Cardiac fibroblast (primary cell): Measurements from ENCODE around the gene METTL2B.
"Not testable (repeated sequence)": the region's sequence is repeated elsewhere in the genome, so short reads cannot be mapped to it uniquely, and the experiment has no call there.

Source experiments
- DNase-seq, 2 donors: peaks; one replicate each; pipeline versions ENCODE4 v3.0.0 to v3.0.0-alpha.2; 2010; ENCODE audit warnings: low read depth in 2 of 2
- H3K4me3 ChIP-seq, 2 donors: replicated peaks in 1 of 2; 1 replicate in 1 of 2; 2 replicates in 1 of 2; pipeline ENCODE4 v1.5.1; 2011; ENCODE audit warnings: low read depth in 2 of 2, low read length in 2 of 2, mild to moderate bottlenecking in 2 of 2, moderate library complexity in 1 of 2
- TF ChIP-seq, protein P1 (sequence below): IDR thresholded peaks from one replicate; pipeline ENCODE4 v1.5.1; 2011; ENCODE audit warnings: low read depth, mild to moderate bottlenecking, low read length, inconsistent platforms

METTL2B gene

DNA sequence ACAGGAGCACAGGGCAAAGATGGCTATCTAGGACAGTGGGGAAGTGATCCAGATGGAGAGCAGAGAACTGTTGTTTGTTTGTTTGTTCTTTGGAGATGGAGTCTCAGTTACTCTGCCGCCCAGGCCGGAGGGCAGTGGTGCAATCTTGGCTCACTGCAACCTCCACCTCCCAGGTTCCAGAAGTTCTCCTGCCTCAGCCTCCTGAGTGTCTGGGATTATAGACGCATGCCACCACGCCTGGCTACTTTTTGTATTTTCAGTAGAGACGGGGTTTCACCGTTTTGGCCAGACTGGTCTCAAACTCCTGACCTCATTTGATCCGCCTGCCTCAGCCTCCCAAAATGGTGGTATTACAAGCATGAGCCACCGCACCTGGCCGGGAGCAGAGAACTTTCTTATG is 20.9 kb downstream of the METTL2B start:
- TF ChIP-seq, protein P1, sequence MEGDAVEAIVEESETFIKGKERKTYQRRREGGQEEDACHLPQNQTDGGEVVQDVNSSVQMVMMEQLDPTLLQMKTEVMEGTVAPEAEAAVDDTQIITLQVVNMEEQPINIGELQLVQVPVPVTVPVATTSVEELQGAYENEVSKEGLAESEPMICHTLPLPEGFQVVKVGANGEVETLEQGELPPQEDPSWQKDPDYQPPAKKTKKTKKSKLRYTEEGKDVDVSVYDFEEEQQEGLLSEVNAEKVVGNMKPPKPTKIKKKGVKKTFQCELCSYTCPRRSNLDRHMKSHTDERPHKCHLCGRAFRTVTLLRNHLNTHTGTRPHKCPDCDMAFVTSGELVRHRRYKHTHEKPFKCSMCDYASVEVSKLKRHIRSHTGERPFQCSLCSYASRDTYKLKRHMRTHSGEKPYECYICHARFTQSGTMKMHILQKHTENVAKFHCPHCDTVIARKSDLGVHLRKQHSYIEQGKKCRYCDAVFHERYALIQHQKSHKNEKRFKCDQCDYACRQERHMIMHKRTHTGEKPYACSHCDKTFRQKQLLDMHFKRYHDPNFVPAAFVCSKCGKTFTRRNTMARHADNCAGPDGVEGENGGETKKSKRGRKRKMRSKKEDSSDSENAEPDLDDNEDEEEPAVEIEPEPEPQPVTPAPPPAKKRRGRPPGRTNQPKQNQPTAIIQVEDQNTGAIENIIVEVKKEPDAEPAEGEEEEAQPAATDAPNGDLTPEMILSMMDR, result no peak
- no peak overlapping the region for H3K4me3 ChIP-seq
- DNase-seq, result no peak

DNA sequence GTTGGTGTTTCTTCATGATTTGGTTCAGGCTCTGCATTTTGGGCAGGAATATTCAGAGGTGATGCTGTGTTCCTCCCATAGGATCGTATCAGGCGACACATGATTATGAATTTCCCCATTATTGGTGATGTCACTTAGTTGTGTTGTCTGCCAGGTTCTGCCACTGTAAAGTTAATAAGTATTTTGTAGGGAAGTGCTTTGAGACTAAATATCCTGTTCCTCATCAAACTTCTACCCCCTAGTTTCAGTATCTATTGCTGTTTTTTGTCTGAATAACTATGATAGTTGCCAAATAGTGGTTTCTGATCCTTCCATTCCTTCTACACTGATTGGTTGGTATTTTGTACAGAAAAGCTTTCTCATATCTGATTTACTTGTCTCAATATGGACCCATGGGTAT is 28.9 kb downstream of the METTL2B start:
- not testable (repeated sequence) for H3K4me3 ChIP-seq, DNase-seq

DNA sequence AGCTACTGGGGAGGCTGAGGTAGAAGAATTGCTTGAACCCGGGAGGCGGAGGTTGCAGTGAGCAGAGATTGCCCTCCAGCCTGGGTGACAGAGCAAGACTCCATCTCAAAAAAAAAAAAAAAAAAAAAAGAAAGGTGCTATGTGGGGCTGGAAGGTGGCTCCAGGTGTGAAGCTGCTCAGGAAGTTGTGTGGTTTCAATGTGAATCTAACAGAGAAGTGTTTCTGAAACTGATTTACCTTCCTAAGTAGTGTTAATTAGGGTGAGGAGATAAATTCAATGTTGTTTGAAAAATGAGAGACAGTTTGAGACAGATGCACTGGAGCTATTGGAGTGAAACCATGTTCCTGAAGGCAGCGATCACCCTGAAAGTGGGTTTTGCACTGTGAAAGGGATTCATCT is 30.3 kb downstream of the METTL2B start:
- H3K4me3 ChIP-seq, DNase-seq: not testable (repeated sequence)

DNA sequence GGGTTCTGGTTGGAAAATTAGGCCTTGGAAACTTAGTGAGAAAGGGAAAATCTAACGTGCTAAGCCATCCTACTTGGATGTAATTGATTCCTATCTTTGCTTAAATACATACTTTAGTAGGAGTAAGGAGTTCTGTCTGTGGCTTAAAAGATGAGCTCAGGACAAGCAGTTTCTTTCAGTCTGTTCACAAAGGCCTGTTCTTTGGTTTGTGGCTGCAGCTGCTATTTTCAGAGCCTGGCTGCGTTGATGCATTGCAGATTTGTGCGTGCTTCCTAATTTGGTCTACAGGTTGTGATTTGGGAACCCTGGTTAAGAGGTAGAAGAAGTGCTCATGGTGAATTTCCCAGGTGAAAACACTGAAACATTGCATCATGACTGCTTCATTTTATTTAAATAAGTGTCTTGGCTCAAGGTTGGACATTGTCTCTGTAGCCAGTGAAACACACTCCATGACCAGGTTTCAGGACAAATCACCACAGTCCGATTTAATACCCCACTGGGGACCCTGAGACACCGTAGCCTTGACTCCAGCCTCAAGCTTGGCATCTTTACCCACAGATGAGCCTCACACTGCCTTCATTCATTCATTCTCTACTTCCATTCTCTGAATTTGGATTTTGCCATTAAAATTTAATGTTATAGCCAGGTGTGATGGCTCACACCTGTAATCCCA is 30.9 kb downstream of the METTL2B start:
- H3K4me3 ChIP-seq, result not testable (repeated sequence)

DNA sequence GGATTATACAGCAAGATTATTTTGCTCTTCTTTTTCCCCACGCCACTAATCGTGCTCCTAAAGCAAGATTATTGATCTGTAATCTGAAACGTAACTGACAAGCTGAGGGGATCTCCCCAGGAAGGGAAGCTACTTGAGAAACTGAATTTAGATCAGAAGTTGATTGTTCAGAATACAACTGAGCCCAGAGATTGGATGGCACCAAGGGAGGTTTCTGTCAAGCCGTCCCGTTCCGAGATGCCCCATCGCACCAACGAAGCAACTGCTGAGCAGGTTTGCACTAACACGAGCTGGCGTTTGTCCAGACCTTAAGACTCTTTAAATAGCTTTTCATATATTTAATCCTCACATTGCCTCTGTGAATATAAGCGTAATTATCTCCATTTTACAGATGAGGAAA is 35.1 kb downstream of the METTL2B start:
- not testable (repeated sequence) for DNase-seq

More for the DNA sequence above, 30.9 kb downstream of the METTL2B start:
- not testable (repeated sequence) for DNase-seq

DNA sequence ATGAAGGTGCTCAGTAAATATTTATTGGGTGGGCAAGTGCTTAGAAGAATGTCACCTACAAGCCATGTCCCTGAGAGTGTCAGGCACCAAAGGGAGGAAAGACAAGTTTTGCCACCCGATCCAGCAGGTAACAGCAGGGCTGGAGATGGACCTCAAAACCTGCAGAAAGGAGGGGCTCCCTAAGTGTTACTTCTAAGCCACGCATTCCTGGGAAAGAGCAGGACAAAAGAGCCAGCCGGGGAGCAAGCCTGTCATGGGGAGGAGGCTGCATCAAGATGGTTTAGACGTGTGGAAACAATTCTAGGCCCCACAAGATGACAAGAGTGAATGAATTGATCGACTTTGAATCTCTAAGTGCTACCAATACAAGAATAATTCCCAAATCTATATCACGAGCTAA is 38.7 kb downstream of the METTL2B start:
- H3K4me3 ChIP-seq, DNase-seq: not testable (repeated sequence)

More for the DNA sequence above, 35.1 kb downstream of the METTL2B start:
- not testable (repeated sequence) for H3K4me3 ChIP-seq

DNA sequence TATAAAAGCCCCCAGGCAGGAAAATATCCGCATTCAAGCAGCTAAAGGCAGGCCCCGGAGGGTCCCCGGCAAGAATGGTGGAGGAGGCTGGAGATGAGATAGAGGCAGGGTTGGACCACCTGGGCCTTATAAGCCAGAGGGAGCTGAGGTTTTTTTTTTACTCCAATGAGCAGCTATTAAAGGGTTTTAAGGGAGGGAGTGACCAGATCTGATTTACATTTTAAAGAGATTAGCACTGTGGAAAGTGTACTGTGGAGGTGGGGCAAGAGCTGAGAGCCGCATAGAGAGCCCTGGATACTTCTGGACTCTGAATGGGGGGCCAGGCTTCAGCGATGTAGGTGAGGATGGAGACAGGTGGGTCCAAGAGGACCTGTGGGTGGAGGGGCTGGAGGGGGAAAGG is 40.5 kb downstream of the METTL2B start:
- DNase-seq, H3K4me3 ChIP-seq: not testable (repeated sequence)

DNA sequence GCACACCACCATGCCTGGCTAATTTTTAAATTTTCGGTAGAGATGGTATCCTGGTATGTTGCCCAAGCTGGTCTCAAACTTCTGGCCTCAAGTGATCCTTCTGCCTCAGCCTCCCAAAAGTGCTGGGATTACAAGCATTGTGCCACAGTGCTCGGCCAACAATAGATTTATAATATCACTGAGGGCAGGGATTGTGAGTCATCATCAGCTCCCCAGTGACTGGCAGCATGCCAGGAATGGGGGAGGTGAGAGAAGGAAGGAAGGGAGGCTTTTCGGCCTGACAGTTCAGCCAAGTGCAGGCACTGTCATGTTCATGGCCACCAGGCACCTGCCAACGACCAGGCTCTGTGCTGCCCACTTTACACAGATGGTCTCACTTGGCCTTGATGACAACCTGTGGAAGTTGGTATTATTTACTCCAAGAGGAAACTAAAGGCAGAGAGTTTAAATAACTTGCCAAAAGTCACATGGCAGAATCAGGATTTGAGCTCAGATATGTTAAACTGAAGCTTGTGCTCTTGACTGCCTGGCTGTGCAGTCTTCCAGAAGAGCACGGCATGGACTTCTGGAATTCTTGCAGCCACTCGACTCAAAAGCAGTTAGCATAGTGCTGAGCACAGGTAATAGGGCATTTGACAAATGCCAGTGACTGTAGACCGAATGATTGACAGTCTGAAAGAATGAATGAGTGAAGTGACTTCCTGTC is 46.8 kb downstream of the METTL2B start:
- not testable (repeated sequence) for H3K4me3 ChIP-seq
- peak; percentile 77 to 83 for DNase-seq

DNA sequence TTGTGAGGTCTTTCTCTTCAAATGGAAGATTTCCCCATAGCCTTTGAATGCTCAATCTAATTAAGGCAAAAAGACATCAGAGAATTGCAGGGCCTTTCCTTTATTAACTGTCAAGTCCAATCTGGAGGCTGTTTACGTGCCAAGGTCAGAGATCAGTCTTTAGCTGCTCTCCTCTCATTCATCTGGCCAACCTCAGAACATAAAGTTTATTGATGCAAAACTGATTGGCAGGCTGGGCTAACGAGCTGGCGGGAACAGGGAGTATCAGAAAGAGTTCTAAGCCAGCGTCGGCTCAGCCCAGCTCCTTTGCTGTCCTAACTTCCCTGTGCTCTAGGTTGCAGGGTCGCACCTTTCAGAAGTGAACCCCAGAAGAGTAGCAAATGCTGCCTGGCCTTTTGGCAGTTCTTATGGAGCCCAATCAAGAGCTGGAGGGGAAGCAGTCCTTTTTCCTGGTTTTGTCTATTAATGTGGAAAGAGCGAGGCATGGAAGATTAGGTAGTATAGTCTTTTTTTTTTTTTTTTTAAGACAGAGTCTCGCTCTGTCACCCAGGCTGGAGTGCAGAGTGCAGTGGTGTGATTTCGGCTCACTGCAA is 47.5 kb downstream of the METTL2B start:
- H3K4me3 ChIP-seq, DNase-seq: not testable (repeated sequence)

DNA sequence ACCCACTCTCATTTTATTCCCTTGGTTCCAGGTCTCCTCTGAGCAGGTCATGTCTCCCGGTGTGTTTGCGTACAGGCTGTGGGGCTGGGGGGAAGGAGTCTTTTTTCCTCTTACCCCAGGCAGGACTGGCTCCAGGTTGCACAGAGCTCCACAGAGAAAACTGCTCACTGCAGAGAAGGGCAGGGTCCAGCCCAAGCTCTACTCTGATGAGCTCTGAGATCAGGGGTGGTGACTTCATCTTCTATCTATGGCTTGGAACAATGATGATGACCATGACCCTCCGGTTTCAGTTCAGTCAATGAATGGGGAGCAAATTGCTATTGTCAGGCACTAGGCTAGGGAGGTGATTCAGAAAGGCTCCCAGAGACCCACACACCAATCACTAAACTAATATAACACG is 49.0 kb downstream of the METTL2B start:
- DNase-seq, result peak in 1 of 2 donors; percentile 64
- not testable (repeated sequence) for H3K4me3 ChIP-seq

DNA sequence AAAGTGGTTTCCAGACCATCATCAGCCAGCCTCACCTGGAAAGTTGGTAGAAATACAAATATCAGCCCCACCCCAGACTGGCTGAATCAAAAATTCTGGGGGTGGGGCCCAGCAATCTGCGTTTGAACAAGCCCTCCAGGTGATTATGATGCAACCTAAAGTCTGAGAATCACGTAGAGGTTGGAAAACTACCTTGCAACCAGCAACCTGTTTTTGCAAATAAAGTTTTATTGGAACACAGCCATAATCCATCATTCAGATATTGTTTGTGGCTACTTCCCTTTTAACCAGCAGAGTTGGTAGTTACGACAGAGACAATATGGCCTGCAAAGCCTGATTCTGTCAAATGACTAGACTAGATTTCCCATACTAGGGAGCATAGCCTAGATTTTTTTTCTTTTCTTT is 49.5 kb downstream of the METTL2B start:
- H3K4me3 ChIP-seq, result not testable (repeated sequence)
- DNase-seq, result peak in 1 of 2 donors; percentile 3

DNA sequence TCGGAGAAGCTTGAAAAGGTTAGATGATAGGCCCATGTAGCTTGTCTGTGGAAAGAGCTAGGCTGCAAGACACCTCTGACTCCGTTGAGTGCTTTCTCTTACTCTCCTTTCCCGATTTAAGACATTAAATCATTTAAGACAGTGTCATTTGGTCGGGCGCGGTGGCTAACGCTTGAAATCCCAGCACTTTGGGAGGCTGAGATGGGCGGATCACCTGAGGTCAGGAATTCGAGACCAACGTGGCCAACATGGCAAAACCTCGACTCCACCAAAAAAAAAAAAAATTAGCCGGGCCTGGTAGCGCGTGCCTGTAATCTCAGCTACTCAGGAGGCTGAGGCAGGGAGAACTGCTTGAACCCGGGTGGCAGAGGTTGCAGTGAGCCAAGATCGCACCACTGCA is 52.6 kb downstream of the METTL2B start:
- H3K4me3 ChIP-seq, DNase-seq: not testable (repeated sequence)

DNA sequence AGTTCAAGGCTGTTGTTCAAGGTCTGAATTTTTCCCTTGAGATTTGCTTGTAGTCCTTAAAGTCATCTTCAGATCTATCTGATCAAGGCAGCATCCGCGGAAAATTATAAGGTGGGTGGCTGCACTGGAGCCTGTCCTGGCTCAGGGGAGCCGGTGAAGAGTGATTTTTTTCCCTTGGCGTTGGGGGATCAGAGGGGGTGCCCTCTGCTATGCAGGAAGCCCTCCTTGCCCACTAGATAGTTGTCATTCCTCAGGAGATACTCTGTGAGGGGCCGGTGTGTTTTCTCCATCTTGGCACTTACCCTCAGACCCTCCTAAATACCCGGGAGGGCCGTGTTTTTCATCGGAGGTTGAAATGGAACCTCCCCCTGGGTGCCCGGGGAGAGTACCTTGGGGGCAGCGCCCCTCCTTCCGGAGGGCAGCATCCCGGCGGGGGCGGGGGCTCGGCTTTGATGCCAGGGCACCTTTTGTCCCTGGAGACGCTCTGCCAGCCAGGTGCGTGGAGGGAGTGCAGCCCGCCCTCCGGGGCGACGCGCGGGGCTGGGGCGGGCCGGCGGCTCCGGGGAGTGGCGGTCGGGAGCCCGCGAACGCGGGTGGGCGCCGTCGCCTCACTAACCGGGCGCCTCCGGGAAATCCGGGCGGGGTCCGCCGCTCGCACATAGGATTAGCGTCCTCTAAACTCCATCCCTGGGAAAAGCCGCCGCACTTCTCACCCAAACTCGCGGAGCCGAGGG is 53.7 kb downstream of the METTL2B start:
- not testable (repeated sequence) for DNase-seq

More for the DNA sequence above, 53.7 kb downstream of the METTL2B start:
- peak overlapping the region; percentile 64 to 71 for H3K4me3 ChIP-seq
